GM19043 (cell line): ENCODE data around the gene ATP5MG.
"Not testable (repeated sequence)": the region's sequence is repeated elsewhere in the genome, so short reads cannot be mapped to it uniquely, and the experiment has no call there.

ENCODE experiments used
- ATAC-seq: cut with Tn5 transposase; IDR thresholded peaks from one replicate; pipeline ENCODE4 v1.9.1; 2021; ENCODE audit warnings: low read depth; ENCODE audit not compliant: unreplicated experiment

Gene ATP5MG, protein sequence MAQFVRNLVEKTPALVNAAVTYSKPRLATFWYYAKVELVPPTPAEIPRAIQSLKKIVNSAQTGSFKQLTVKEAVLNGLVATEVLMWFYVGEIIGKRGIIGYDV

DNA sequence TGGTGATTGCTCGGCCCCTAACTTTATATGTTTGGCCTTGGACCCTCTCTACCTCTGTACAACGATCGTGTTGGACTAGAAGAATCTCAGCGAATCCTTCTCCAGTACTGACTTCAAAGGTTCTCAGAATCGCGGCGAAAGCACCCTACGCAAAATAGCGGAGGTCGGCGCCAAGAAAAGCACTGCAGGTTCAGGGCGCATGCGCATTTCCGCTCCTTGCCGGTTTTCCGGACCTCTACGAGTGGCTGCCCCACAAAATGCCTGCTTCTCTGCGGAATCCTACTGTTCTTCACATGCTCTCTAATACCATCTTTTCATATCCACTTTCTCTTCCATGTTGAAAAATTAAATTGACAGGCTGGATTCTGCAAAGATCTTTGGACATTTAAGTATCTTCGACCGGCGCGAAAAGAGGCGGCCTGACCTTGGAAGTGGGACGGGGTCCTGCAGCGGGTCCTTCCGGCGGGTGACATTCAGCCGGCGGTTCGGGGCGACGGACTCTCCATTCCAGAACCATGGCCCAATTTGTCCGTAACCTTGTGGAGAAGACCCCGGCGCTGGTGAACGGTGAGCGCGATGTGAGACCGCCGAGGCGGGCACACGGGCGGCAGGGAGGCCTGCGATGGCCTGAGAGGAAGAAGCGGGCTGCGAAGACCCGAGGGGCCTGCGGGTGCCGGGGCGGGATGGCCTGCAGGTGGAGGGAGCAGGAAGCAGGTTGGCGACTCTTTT, at the start of gene ATP5MG:
TSS of gene ATP5MG (plus strand) at position 456 of the 729 bp plus-strand sequence. CDS start at position 516, 60 bp downstream.
- no peak for ATAC-seq

- ATAC-seq, result no peak
Observed at GRCh38 chr11:118353084-118353710, 48.2 kb upstream of the ATP5MG start.

DNA sequence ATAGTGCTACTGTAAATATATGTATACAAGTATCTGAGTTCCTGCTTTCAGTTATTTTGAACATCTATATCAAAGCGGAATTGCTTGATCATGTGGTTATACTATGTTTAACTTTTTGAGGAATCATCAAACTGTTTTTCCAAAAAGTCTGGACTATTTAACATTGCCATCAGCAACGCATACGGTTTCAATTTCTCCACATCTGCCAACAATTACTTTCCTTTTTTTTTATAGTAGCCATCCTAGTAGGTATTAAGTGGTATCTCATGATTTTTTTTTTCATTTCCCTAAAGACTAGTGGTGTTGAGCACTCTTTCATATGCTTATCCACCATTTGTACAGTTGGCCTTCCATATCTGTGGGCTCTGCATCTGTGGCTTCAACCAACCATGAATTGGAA, 43.3 kb upstream of the ATP5MG start:
- no peak for ATAC-seq

DNA sequence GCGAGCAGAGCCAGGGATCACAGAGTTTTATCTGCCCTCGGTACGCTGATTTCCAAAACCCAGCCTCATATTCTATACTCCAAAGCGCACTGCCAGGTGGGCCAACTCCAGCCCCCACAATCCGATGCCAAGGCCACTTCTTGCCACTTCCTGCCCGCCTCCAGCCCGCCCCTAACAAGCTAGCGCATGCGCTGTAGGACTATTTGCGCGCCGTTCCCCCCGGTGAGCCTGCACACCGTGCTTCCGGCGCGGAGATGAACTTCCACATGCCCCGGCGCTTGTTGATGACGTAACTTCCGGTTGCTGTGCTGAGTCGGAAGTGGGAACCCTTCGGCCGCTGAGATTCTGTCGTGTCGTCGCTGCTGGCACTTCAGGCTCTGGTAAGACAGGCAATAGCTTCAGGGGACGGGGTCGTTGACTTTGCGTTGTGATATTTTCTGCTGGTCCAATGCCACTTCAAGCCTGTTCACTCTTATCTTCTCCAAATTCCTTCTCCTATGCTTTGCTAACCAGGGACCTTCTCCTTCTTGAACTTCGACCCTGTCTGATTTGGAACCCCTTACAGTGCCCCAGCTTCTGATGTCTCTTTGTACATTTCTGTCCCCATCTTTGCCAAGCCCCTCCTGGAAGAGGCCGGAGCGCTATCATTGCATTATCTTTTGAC, 42.0 kb upstream of the ATP5MG start, which contains the start of gene UBE4A:
TSS of gene UBE4A (plus strand) at position 306 of the 664 bp plus-strand sequence. CDS start 5,481 bp downstream, outside the sequence.
- ATAC-seq, result peak; percentile 88

DNA sequence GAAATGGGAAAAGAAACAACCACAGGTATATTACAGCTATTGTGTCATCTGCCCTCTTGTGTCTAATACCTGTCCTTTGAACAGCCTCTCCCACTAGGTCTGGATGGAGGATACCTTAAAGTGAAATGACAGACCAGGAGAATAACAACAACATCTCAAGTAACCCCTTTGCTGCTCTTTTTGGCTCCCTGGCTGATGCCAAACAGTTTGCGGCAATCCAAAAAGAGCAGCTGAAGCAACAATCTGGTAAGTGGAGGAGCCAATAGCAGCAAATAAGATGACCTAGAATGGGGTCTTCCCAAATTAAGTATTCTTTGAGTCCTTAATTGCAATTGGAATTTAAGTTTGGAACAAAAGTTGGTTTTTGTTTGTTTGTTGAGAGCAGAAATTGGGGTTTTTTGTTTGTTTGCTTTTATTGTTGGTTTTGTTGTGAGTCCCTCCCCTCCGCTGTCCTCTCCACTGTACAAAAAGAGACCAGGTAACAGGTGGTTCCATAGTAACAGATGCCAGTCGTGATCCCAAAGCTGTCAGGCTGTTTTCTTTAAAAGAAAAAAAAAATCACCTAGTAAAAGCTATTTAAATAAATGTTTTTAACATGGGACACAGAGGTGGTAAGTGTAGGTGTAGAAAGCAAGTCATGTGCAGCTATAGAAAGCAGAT, 36.3 kb upstream of the ATP5MG start:
- no peak for ATAC-seq

- ATAC-seq, result no peak
Observed at GRCh38 chr11:118366287-118366686, 35.1 kb upstream of the ATP5MG start.

DNA sequence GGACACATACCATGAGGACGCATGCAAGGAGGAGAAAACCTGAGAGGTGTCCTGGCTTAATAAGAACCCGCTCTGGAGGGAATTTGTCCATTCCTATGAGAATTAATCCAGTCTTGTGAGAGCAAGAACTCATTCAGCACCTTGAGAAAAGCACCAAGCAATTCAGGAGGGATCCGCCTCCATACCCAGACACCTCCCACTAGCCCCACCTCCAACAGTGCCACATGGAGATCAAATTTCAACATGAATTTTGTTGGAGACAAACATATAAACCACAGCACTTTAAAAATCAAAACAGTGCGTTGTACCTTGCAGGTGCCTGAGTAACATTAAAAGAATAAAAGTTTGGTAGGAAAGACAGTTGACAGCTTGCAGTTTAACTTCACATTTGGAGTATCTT, 30.6 kb upstream of the ATP5MG start:
- no peak for ATAC-seq

DNA sequence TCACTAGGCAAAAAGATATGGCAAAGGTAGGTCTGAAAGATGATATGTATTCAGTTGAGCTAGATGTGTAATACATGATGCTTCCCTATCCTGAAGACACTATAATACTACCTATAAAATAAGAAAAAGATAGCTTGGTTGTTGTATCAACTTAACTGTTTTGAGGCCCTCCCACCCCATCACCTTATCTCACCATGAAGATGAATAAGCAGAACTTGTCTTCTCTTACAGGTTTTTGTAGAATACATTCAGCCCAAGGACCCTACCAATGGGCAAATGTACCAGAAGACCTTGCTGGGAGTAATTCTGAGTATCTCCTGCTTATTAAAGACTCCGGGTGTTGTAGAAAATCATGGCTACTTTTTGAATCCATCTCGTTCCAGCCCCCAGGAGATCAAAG, 28.1 kb upstream of the ATP5MG start:
- ATAC-seq, result no peak

GRCh38 chr11:118373871-118374270, 27.5 kb upstream of the ATP5MG start:
- no peak for ATAC-seq

GRCh38 chr11:118374729-118375128, 26.7 kb upstream of the ATP5MG start:
- ATAC-seq, result no peak

DNA sequence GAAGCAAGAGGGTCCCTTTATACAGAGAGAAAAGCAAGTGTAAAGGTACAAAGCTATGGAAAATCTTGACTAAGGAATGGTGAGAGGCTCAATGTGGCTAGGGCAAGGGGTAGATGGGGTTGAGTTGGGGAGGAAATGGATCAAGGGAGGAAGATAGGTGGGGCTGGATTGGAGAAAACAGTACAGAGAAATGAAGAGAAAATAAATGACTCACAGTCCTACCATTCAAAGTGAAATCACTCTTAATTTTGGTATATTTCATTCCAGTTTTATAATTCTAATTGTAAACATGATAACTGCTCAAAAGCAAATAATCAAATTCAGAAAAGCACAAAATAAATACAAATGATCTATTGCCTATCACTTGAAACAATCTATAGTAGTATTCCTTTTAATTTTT, 25.4 kb upstream of the ATP5MG start:
- ATAC-seq, result no peak

DNA sequence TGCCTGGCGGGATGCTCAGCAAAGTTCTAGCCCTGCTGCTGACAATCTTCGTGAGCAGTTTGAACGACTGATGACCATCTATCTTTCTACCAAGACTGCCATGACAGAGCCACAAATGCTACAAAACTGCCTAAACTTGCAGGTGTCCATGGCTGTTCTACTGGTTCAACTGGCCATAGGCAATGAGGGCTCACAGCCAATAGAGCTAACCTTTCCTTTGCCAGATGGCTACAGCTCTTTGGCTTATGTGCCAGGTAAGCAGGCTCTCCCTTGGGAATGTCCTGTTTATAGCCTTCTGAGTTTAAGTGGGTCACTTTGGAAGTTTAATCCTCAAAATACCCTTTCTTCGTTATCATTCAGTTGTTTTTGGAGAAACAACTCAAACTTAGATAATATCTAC, 21.9 kb upstream of the ATP5MG start:
- no peak for ATAC-seq

DNA sequence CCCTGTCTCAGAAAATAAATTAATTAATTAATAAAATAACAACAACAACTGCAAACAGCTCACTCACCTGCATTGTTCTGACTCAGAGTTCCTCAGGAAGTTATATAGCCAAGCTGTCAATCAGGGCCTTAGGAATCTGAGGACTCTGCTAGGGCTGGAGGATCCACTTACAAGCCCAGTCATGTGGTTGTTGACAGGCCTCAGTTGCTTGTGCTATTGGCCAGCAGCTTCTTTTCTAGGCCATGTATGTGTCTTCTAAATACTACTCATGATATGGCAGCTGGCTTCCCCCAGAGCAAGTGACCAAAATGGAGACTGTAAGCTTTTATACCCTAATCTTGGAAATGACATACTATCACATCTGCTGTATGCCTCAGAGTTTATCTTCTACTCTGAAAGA, 20.8 kb upstream of the ATP5MG start:
- ATAC-seq, result no peak

DNA sequence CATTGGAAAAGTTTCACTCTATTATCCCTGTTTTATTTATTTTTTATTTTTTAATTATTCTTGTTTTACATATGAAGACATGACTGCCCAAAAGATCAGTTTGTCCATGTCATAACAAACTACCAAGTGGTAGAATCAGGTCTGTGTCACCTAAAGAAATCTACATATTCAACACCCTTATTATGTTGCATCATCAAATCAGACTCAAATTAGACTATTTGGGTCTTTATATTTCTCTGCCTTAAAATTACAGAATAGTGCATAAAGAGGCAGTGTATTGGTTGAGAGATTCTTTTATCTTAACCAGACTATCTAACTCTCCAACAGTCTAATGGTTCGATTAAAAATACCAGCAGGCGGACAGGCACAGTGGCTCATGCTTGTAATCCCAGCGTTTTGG, 18.5 kb upstream of the ATP5MG start:
- no peak for ATAC-seq

DNA sequence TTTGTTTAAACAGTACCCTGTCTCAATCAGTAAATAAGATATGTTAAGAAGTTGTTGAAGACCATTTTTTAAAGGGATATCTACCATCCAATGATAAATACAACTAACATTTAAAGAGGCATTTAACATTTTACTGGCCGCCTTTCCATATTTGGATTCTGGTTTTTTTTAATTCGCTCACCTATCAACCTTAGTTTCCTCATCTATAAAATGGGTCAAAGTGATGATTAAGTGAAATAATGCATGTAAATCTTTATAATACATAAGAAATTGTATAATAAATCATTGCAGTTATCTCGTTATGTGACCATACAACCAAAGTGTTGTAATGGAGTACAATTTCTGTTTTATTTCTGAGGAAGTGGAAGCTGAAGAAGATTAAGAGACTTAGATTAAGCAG, 17.7 kb upstream of the ATP5MG start:
- ATAC-seq, result no peak

DNA sequence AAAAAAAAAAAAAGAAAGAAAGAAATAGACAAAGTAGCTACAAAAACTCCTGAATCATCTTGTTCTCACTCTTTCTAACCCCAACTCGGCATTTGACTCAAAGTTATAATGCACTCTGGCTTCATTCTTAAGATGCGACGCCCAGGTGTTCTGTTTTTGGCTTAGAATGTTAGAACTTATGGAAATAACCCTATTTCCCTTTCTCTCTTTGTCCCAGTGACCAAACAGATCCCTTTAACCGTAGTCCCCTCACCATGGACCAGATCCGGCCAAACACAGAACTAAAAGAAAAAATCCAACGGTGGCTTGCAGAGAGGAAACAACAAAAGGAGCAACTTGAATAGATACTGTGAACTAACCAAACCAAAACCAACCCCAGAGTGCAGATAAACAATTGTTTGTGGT, 5.3 kb upstream of the ATP5MG start:
- ATAC-seq, result no peak

DNA sequence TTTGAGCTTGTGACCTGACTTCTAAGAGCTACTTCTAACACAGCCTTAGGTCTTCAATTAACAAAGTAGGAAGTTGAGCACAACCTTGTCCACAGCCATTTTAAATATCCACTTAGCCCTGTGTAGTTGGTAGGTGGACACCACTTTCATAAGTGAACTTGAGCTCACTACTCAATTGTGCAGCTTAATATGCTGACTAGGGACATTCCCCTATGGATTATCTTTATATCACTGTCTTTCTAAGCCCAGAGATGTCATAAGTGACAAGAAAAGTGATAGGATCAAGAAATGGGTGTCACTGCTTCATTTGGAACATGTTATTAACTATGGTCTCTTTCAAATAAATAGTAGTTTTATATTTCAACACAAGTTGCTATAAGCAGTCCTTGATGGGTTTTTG, 4.0 kb upstream of the ATP5MG start:
- no peak for ATAC-seq

- no peak for ATAC-seq
Observed at GRCh38 chr11:118398791-118399559, 2.4 kb upstream of the ATP5MG start.

DNA sequence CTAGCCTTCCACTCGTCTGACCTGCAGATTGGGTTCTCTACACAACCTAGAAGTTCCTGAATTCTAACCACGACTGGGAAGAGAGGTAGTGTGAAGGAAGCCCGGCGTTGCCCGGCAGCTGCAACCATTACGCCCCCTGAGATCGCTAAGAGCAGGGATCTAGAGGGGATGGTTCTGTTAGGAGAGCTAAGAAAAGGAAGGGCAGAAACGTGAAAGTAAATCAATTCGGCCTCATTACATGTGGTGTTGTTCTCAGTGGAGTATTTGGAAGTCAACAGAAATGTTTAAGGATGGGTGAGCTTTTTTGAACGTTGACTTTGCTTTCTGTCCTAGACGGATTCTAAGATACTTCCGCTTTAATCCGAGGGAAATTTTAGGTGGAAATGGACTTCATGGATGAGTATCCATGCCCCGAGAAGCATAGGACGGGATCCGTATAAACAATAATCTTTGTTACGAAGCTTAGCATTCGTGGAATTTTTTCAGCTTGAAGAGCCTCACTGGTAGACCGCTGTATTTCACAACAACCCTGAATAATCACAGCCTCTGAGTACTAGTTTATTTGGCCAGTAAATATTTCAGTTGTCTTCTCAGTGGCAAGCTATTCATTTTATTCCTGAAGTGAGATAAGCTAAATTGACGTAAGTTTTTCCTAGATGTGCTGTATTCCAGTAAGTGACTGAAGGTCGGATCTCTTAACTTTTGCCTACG, 629 bp downstream of the ATP5MG start:
- no peak for ATAC-seq

DNA sequence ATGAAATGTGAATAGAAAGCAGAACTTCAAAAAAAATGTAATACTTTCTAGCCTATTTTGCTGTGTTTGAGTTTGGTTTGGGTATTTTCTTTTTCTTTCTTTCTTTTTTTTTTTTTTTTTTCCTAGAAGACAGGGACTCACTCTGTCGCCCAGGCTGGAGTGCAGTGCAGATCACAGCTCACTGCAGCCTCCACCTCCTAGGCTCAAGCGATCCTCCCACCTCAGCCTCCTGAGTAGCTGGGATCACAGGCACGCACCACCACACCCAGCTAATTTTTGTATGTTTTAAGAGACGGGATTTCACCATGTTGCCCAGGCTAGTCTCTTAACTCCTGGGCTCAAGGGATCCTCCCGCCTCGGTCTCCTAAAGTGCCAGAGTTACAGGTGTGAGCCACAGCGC, 1.2 kb downstream of the ATP5MG start:
- not testable (repeated sequence) for ATAC-seq
